Measurements from ENCODE around the gene DLGAP1. TPM values are rescaled to one million over a fixed set of nuclear protein-coding genes. Genes with fewer than 3 reads are reported as not detected.

DLGAP1 gene
- total RNA-seq, 1 experiment from 2014 or later: 23.2 TPM

GRCh38 chr18:3845161-3845560 lies 609.9 kb downstream of the DLGAP1 start:
- no peak overlapping the region for H4K5ac ChIP-seq (ENCODE audit: insufficient read length, low read depth, low read length)
- no CpG with 5 or more reads among the region's 2 CpGs for WGBS (ENCODE audit: extremely low coverage, insufficient read length, low lambda C conversion rate)
- H2BK15ac ChIP-seq (ENCODE audit: low read depth, low read length): no peak overlapping the region
- no peak overlapping the region for H3K56ac ChIP-seq (ENCODE audit: insufficient read length, low read depth, low read length)
- TF ChIP-seq, protein P1, sequence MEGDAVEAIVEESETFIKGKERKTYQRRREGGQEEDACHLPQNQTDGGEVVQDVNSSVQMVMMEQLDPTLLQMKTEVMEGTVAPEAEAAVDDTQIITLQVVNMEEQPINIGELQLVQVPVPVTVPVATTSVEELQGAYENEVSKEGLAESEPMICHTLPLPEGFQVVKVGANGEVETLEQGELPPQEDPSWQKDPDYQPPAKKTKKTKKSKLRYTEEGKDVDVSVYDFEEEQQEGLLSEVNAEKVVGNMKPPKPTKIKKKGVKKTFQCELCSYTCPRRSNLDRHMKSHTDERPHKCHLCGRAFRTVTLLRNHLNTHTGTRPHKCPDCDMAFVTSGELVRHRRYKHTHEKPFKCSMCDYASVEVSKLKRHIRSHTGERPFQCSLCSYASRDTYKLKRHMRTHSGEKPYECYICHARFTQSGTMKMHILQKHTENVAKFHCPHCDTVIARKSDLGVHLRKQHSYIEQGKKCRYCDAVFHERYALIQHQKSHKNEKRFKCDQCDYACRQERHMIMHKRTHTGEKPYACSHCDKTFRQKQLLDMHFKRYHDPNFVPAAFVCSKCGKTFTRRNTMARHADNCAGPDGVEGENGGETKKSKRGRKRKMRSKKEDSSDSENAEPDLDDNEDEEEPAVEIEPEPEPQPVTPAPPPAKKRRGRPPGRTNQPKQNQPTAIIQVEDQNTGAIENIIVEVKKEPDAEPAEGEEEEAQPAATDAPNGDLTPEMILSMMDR (conservative IDR thresholded peaks at IDR 0.05): no peak
- no peaks in the 10 kb centered on the region for H3K79me2 ChIP-seq (ENCODE audit: insufficient read depth, low read length)
- H3T11ph ChIP-seq (ENCODE audit: low read length): no peak overlapping the region
- no peak overlapping the region for H3K27ac ChIP-seq (ENCODE audit: insufficient read length, low read depth, low read length)
- no peaks in the 10 kb centered on the region for H3K27me3 ChIP-seq (ENCODE audit: insufficient read depth, low read length)
- Mint-ChIP-seq H3K27ac (no peak overlapping the region), H3K27me3 (ENCODE audit: low read depth) (no peaks in the 10 kb centered on the region), H3K4me3 (no peak overlapping the region), H3K36me3 (ENCODE audit: insufficient read depth in 1 of 3, low read depth in 3 of 3) (no peaks in the 10 kb centered on the region), H3K9me3 (no peaks in the 10 kb centered on the region), H3K4me1 (peaks cover 5 to 6% of the 10 kb centered on the region in 2 experiments)
- no peak overlapping the region for H3K9ac ChIP-seq (ENCODE audit: extremely low read depth, insufficient read length, low read length)
- no peaks in the 10 kb centered on the region for H4K20me1 ChIP-seq (ENCODE audit: control insufficient read depth, insufficient read depth, insufficient read length)
- no peak overlapping the region for H3K4me2 ChIP-seq (ENCODE audit: insufficient read depth, insufficient read length, low read length)
- H3K9me3 ChIP-seq (ENCODE audit: control insufficient read depth, low read depth, low read length): no peaks in the 10 kb centered on the region
- no peaks in the 10 kb centered on the region for H3K79me1 ChIP-seq (ENCODE audit: insufficient read depth, low read depth, low read length, poor library complexity, severe bottlenecking)
- no peak overlapping the region for H4K91ac ChIP-seq (ENCODE audit: insufficient read length, low read depth, low read length)
- H3K4me1 ChIP-seq (ENCODE audit: insufficient read depth, low read length): no peaks in the 10 kb centered on the region
- no peak overlapping the region for H2BK12ac ChIP-seq (ENCODE audit: insufficient read length, low read depth, low read length)
- no peak overlapping the region for H3K18ac ChIP-seq (ENCODE audit: insufficient read length, low read depth, low read length)
- no peak overlapping the region for H2BK5ac ChIP-seq (ENCODE audit: insufficient read length, low read length)
- no peak overlapping the region for H2BK120ac ChIP-seq (ENCODE audit: low read depth, low read length, poor library complexity, severe bottlenecking)
- no peak for DNase-seq
- no peak overlapping the region for H2AK5ac ChIP-seq (ENCODE audit: insufficient read length, low read length)
- no peak overlapping the region for H3K4ac ChIP-seq (ENCODE audit: low read depth, low read length)
- no peak overlapping the region for H3K23ac ChIP-seq (ENCODE audit: insufficient read length, low read depth, low read length)
- H4K8ac ChIP-seq (replicated peaks; ENCODE audit: insufficient read length, low read depth, low read length): no peak overlapping the region
- no peak overlapping the region for H2AFZ ChIP-seq (ENCODE audit: low read length)
- H3K14ac ChIP-seq (ENCODE audit: insufficient read depth, low read length): no peak overlapping the region
- H2BK20ac ChIP-seq (ENCODE audit: low read depth, low read length, poor library complexity, severe bottlenecking): no peak overlapping the region
- H3K23me2 ChIP-seq (ENCODE audit: insufficient read length, low read depth, low read length, poor library complexity, severe bottlenecking): no peaks in the 10 kb centered on the region
